Testis (tissue), 3 donors: ENCODE measurements around the gene RANBP17. TPM values are rescaled to one million over a fixed set of nuclear protein-coding genes. Genes with fewer than 3 reads are reported as not detected.

Experiments used
- DNase-seq: peaks from one replicate; pipeline ENCODE4 v3.0.0-alpha.2; 2019
- H3K27ac ChIP-seq, 2 donors: fragments of 200-600 bp; sonication (generic); one replicate each; pipeline ENCODE4 v1.5.1; 2019
- H3K27me3 ChIP-seq: fragments of 200-600 bp; sonication (generic); one replicate; pipeline ENCODE4 v1.5.1; 2019
- H3K36me3 ChIP-seq: fragments of 200-600 bp; sonication (generic); one replicate; pipeline ENCODE4 v1.5.1; 2017; ENCODE audit warnings: low read depth; ENCODE audit errors: missing control alignments
- H3K4me1 ChIP-seq: fragments of 200-600 bp; sonication (generic); one replicate; pipeline ENCODE4 v1.5.1; 2019
- H3K4me3 ChIP-seq, 2 donors: fragments of 200-600 bp; sonication (generic); one replicate each; pipeline ENCODE4 v1.5.1; 2017 to 2019
- H3K9me3 ChIP-seq: fragments of 200-600 bp; sonication (generic); one replicate; pipeline ENCODE4 v1.5.1; 2017
- CTCF ChIP-seq, 3 experiments: fragments of 450-650 bp in 2 of 3; fragments of 200-600 bp in 1 of 3; sonication (generic) in 1 of 3; IDR thresholded peaks; one replicate each; pipeline ENCODE4 v1.5.1; 2016 to 2019; ENCODE audit warnings: antibody characterized with exemption in 3 of 3, mild to moderate bottlenecking in 2 of 3, moderate library complexity in 1 of 3
- POLR2A ChIP-seq: fragments of 450-650 bp; IDR thresholded peaks from one replicate; pipeline ENCODE4 v1.6.1; 2017; ENCODE audit warnings: antibody characterized with exemption, mild to moderate bottlenecking, moderate library complexity
- WGBS, 2 donors: methylation state at CpG; one replicate each; pipeline ENCODE4 v1.1.5; 2018; 5-methylcytosine and 5-hydroxymethylcytosine counted together
- intact Hi-C: fragments of 100-400 bp; cut with DNase I; formaldehyde crosslinking; loops from one replicate; pipeline ENCODE4 v1.15.1; 2023; ENCODE audit warnings: low total_unique reads
- polyA plus RNA-seq: library from polyadenylated mRNA; stranded (reverse); fragments of 350-450 nt; fragmentation: Illumina TruSeq; extraction: RNeasy Lipid Tissue Mini Kit (QIAGEN cat#74804); gene quantifications from one replicate; pipeline ENCODE4 v1.2.3, GENCODE V29; 2014; ENCODE audit warnings: low read depth, low replicate concordance; ENCODE audit not compliant: insufficient read depth
- total RNA-seq, 2 donors: library from RNA; depleted of rRNA; stranded (reverse); fragments of >200 nt; gene quantifications; one replicate each; pipeline ENCODE4 v1.2.3, GENCODE V29; 2016

Gene RANBP17
- total and polyA plus RNA-seq, 3 donors from 2014 or later, result 34.1 to 63.9 (median 58.2) TPM

- intact Hi-C loops, result no loop called here
- Histone ChIP-seq H3K4me3 (no peak overlapping the region), H3K9me3 (no peaks in the 10 kb centered on the region), H3K36me3 (no peaks in the 10 kb centered on the region), H3K27me3 (no peaks in the 10 kb centered on the region), H3K27ac (no peak overlapping the region), H3K4me1 (no peaks in the 10 kb centered on the region)
- DNase-seq, result no peak
- TF ChIP-seq POLR2A, result no peak
- no peak for TF ChIP-seq CTCF (IDR thresholded peaks at IDR 0.05)
These were observed 269.7 kb downstream of the RANBP17 start for GRCh38 chr5:171131497-171131896.

- no peak for TF ChIP-seq POLR2A
- no peak for TF ChIP-seq CTCF (IDR thresholded peaks at IDR 0.05)
- WGBS, 2 donors, result 88 to 90% methylated on average over 1 of the region's 1 CpG
- Histone ChIP-seq H3K4me3 (no peak overlapping the region), H3K27me3 (no peaks in the 10 kb centered on the region), H3K27ac (no peak overlapping the region), H3K4me1 (no peaks in the 10 kb centered on the region), H3K9me3 (no peaks in the 10 kb centered on the region), H3K36me3 (no peaks in the 10 kb centered on the region)
- no peak for DNase-seq
- intact Hi-C loops, result no loop called here
These were observed 276.1 kb downstream of the RANBP17 start for GRCh38 chr5:171137768-171138525.

- Histone ChIP-seq H3K27me3 (no peaks in the 10 kb centered on the region), H3K9me3 (no peaks in the 10 kb centered on the region), H3K4me3 (no peak overlapping the region), H3K36me3 (no peaks in the 10 kb centered on the region), H3K27ac (no peak overlapping the region), H3K4me1 (no peaks in the 10 kb centered on the region)
- intact Hi-C loops, result no loop called here
- no peak for TF ChIP-seq POLR2A
- TF ChIP-seq CTCF (IDR thresholded peaks at IDR 0.05), result no peak
- no peak for DNase-seq
These were observed 277.4 kb downstream of the RANBP17 start for GRCh38 chr5:171139227-171139626.

- no peak overlapping the region for H3K4me3 ChIP-seq
- no peaks in the 10 kb centered on the region for H3K36me3 ChIP-seq
- no peak overlapping the region for H3K27ac ChIP-seq
- no peak for DNase-seq
- no peaks in the 10 kb centered on the region for H3K4me1 ChIP-seq
- H3K9me3 ChIP-seq, result no peaks in the 10 kb centered on the region
- H3K27me3 ChIP-seq, result no peaks in the 10 kb centered on the region
- intact Hi-C loops, result no loop called here
- TF ChIP-seq POLR2A, result no peak
- no peak for TF ChIP-seq CTCF (IDR thresholded peaks at IDR 0.05)
These were observed 280.8 kb downstream of the RANBP17 start for GRCh38 chr5:171142617-171143016.

- H3K9me3 ChIP-seq, result no peaks in the 10 kb centered on the region
- DNase-seq, result no peak
- H3K27me3 ChIP-seq, result no peaks in the 10 kb centered on the region
- H3K36me3 ChIP-seq, result no peaks in the 10 kb centered on the region
- 68 to 75% methylated on average over 3 of the region's 3 CpGs for WGBS, 2 donors
- no peak overlapping the region for H3K27ac ChIP-seq
- no peak overlapping the region for H3K4me3 ChIP-seq
- intact Hi-C loops, result no loop called here
- H3K4me1 ChIP-seq, result no peaks in the 10 kb centered on the region
- TF ChIP-seq CTCF (IDR thresholded peaks at IDR 0.05) (no peak), POLR2A (no peak)
These were observed 281.4 kb downstream of the RANBP17 start for GRCh38 chr5:171143171-171143570.
